Glomerular endothelial cell (primary cell): ENCODE data around the gene RFK. TPM values are rescaled to one million over a fixed set of nuclear protein-coding genes. Genes with fewer than 3 reads are reported as not detected.
"Not testable (repeated sequence)": the region's sequence is repeated elsewhere in the genome, so short reads cannot be mapped to it uniquely, and the experiment has no call there.

Source experiments
- DNase-seq: peaks from one replicate; pipeline ENCODE4 v3.0.0-alpha.2; 2011; ENCODE audit warnings: low read depth, low spot score; ENCODE audit errors: extremely low read depth
- total RNA-seq: library from RNA; depleted of rRNA; stranded (reverse); fragments of >200 nt; gene quantifications from 2 replicates; pipeline ENCODE4 v1.2.3, GENCODE V29; 2015

RFK gene
- total RNA-seq, 1 donor from 2014 or later, result 26.0 TPM

- DNase-seq, result no peak
These were observed 21.9 kb downstream of the RFK start for GRCh38 chr9:76372336-76372735.

DNA sequence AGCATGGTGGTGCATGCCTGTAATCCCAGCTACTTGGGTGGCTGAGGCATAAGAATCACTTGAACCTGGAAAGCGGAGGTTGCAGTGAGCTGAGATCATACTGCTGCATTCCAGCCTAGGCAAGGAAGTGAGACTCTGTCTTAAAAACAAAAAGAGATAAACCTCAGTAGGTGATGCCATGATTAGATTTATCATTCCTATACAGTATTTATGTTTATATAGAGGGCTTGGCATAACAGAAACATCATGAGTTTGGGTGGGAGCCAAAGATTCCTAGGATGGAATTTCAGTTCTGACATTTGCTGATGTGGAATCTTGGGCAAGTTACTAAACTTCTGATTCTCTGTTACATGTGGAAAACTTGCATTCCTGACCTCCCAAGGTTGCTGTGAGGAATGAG, 22.3 kb downstream of the RFK start:
- DNase-seq, result no peak

DNA sequence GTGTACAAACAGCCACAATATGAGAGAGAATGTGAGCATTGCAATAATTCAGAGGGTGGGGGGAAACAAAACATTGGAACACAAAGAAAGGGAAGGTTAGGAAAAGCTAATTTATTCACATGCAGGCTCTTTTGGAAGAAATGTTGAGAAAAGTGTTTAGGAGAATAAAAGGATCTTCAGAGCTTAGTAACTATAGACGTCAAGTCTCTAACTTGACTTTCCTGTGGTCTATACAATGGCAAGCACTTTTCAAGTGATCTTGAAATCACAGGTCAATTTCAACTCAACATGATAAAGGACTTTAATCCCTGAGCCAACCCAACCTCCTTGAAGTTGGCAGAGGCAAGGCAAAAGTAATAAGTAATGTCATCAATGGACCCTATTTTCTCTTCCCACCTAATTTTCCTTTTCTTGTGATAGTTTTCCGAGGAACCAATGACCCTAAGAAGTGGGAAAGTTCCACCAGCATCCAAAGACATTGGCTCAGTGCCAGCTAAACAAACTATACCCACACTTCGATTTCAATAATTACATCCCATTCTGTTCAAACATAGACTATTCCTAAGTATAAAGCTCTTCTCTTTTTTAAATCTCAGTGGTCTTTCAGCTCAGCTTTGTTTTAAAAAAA, 23.7 kb downstream of the RFK start:
- DNase-seq, result no peak

GRCh38 chr9:76369583-76369982, 24.6 kb downstream of the RFK start:
- no peak for DNase-seq

- DNase-seq, result no peak
These were observed 28.0 kb downstream of the RFK start for GRCh38 chr9:76366275-76366674.

DNA sequence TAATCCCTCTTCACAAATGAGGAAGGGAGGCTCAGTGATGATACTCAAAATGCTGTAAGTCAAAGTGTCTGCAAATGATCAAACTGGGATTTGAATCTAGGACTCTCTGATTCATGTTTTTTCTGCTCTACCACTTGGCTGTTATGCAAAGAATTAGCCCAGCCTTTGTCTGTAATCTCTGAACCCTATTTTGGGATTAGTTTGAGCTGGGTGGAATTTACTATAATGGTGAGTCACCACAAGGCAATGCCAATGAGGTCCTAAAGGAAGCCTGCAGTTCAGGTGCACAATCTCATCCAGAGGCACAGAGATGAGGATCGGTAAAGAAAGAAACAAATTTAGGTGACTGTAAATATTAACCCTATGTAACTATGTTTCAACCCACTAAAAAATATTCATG, 29.2 kb downstream of the RFK start:
- DNase-seq, result no peak

DNA sequence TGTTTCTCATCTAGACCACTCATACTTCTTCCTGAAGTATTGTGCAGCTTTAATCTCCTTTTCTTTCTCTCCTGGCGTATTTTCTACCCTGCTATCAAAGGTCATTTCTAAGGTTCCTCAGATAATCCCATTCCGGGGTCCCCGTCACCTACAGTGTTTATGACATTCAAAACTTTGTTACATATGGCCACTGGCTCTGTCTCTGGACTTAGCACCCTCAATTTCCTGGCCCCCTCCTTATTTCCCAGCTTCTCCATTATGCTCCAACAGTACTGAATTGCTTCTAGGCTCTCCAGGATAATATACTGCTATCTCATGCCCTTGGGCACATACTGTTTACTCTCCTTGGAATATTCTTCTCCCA, 31.2 kb downstream of the RFK start:
- DNase-seq, result no peak

GRCh38 chr9:76362332-76363031, 31.7 kb downstream of the RFK start:
- not testable (repeated sequence) for DNase-seq

DNA sequence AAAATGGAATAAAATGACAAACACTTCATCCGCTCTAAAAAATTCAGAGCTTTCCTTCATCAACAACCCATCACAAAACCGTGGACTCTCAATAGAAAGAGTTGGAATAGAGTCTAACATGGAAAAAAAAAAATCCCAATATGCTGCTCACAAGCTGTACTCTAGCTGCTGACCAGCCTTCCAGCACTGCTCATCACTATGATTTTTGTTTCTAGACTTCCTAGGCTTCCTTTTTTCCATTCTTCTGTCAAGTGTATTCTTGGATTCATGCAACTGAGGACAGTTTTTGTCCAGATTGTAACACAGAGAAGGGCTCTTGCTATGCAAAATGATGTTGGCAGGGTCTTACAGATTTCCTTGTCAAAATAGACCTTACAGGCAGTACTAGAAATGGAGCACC, 34.5 kb downstream of the RFK start:
- no peak for DNase-seq

GRCh38 chr9:76359365-76359764, 34.9 kb downstream of the RFK start:
- DNase-seq, result no peak

- DNase-seq, result no peak
These were observed 35.5 kb downstream of the RFK start for GRCh38 chr9:76358628-76359280.

- DNase-seq, result no peak
These were observed 36.7 kb downstream of the RFK start for GRCh38 chr9:76357555-76357954.

DNA sequence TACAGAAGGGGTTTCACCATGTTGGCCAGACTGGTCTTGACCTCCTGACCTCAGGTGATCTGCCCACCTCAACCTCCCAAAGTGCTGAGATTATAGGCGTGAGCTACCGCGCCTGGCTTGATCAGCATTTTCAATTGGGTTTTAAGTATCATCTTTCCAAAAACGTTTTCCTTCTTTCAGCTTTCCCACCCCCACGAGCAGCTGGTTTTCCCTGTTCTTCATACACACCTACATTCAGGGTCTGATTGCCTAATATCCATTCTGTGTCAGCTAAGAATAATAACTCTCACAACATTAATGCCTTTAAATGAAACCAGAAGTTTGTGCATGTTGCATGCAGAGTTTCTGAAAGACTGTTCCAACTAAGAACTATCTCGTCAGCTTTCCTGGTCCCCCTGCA, 38.3 kb downstream of the RFK start:
- no peak for DNase-seq

DNA sequence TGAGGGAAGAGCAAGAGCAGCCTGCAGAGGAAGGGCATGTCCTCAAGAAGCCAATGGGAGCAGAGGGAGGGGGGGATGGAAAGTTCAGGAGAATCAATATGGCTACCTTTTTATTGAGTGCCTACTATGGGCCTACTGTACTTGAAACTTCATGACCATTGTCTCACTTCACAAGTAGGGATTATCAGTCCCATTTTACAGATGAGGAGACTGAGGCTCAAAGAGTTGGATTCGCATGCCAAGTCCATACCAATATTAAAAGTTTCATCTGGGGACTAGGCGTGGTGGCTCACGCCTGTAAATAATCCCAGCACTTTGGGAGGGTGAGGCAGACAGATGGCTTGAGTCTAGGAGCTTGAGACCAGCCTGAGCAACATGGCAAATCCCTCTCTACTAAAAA, 40.0 kb downstream of the RFK start:
- no peak for DNase-seq

- DNase-seq, result no peak
These were observed 40.9 kb downstream of the RFK start for GRCh38 chr9:76353280-76353679.

DNA sequence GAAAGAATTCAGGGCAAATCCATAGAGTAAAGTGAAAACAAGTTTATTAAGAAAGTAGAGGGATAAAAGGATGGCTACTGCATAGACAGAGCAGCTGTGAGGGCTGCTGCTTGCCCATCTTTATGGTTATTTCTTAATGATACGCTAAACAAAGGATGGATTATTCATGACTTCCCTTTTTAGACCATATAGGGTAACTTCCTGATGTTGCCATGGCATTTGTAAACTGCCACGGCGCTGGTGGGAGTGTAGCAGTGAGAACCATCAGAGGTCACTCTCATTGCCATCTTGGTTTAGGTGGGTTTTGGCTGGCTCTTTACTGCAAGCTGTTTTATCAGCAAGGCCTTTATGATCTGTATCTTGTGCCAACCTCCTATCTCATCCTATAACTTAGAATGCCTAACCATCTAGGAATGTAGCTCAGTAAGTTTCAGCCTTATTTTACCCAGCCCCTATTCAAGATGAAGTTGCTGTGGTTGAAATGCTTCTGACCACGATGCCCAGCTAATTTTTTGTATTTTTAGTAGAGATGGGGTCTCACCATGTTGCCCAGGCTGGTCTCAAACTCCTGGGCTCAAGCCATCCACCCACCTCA, 42.1 kb downstream of the RFK start:
- no peak for DNase-seq

GRCh38 chr9:76351006-76351405, 43.2 kb downstream of the RFK start:
- no peak for DNase-seq

DNA sequence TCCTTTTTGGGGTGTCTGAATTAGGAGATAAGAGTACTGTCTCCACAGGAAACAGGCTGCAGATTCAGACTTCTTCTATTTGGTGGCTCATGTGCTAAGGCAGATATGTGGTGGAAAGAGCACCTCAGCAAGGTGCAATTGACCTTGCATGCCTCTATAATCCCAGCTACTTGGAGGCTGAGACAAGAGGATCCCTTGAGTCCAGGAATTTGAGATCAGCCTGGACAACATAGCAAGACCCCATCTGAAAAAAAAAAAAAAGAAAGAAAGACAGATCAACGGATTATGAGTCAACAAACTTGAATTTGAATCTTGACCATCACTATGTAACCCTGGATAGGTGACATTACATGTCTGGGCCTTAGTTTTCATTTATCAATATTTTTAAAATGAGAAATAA, 44.4 kb downstream of the RFK start:
- no peak for DNase-seq

- DNase-seq, result no peak
These were observed 51.4 kb downstream of the RFK start for GRCh38 chr9:76342858-76343257.

GRCh38 chr9:76342201-76342600, 52.0 kb downstream of the RFK start:
- no peak for DNase-seq

DNA sequence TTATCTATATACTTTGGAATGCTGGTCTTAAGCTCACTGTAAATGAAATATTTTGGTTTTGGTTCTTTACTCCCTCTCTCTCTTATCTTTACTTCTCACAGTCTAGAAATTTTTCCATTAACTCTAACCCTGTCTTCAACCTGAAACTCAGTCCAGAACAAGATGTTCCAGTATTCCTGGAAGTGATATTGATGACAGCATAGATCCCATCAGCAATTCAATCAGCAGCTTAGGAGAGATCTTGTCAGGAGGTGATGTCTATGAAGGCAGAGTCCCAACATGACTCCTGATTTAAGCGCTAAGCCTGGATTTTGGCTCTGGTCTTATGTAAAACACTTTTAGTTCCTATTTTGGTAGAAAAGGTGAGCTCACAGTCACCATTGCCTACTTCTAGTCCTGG, 52.6 kb downstream of the RFK start:
- no peak for DNase-seq

DNA sequence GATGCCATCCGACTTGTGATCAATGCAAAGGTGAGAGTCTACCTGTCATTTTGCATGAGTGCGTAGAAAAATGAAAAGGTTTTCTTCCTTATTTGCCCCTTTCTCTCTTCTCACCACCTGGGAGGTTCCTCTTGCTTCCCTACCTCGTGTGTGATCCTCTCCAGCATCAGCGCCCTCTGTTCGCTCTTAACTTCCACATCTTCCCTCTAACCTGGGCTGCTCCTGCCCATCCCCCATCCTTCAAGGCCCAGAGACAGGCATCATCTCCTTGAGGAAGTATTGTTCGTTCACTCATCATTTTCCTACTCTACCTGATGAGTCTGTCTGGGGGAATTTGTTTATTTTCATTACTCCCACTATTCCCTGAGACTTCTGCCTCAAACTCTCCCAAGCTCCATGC, 55.8 kb downstream of the RFK start:
- DNase-seq, result no peak
